Adrenal gland (tissue), 12 donors: ENCODE measurements around the gene GABPA. TPM values are rescaled to one million over a fixed set of nuclear protein-coding genes. Genes with fewer than 3 reads are reported as not detected.

Experiments
- DNase-seq, 7 donors: peaks; one replicate each; pipeline ENCODE4 v3.0.0-alpha.2; 2019 to 2020
- H3K27ac ChIP-seq, 5 donors: fragments of 200-600 bp; sonication (generic) in 4 of 5; 1 replicate in 3 of 5; 2 replicates in 2 of 5; pipeline versions ENCODE4 v1.5.1 to v1.8.0; 2016 to 2020; ENCODE audit warnings: mild to moderate bottlenecking in 1 of 5
- H3K27me3 ChIP-seq: fragments of 200-600 bp; 2 replicates; pipeline ENCODE4 v1.8.0; 2021
- H3K36me3 ChIP-seq, 2 donors: fragments of 200-600 bp; replicated peaks in 1 of 2; 1 replicate in 1 of 2; 2 replicates in 1 of 2; pipeline versions ENCODE4 v1.5.1 to v1.8.0; 2018 to 2022
- H3K4me1 ChIP-seq, 2 donors: fragments of 200-600 bp; replicated peaks in 1 of 2; 1 replicate in 1 of 2; 2 replicates in 1 of 2; pipeline versions ENCODE4 v1.5.1 to v1.8.0; 2018 to 2021
- H3K4me3 ChIP-seq, 4 donors: fragments of 200-600 bp; sonication (generic) in 3 of 4; one replicate each; pipeline ENCODE4 v1.5.1; 2016 to 2018
- H3K9me3 ChIP-seq, 3 donors: fragments of 200-600 bp; sonication (generic) in 1 of 3; replicated peaks in 1 of 3; 1 replicate in 2 of 3; 2 replicates in 1 of 3; pipeline versions ENCODE4 v1.5.1 to v1.8.0; 2016 to 2021
- CTCF ChIP-seq, 6 experiments: fragments of 450-650 bp in 4 of 6; fragments of 200-600 bp in 2 of 6; sonication (generic) in 1 of 6; IDR thresholded peaks; 1 replicate in 5 of 6; 2 replicates in 1 of 6; pipeline versions ENCODE4 v1.5.1 to v1.8.0; 2016 to 2021; ENCODE audit warnings: antibody characterized with exemption in 6 of 6, mild to moderate bottlenecking in 2 of 6, moderate library complexity in 1 of 6
- POLR2A ChIP-seq, 2 donors: fragments of 450-650 bp; IDR thresholded peaks; one replicate each; pipeline ENCODE4 v1.6.1; 2017; ENCODE audit warnings: antibody characterized with exemption in 2 of 2, mild to moderate bottlenecking in 2 of 2, moderate library complexity in 1 of 2
- WGBS, 4 donors: extraction: QIAGEN DNeasy Blood & Tissue Kit in 2 of 4; methylation state at CpG; one replicate each; pipeline versions ENCODE4 v1.1.5 to v1.1.7; 2013 to 2017; 5-methylcytosine and 5-hydroxymethylcytosine counted together
- intact Hi-C, 2 donors: fragments of 100-400 bp; cut with DNase I; formaldehyde crosslinking; loops; one replicate each; pipeline versions ENCODE4 v1.14.1 to v1.15.0; 2022 to 2023
- polyA plus RNA-seq, 3 donors: library from polyadenylated mRNA; stranded (reverse); fragments of 200-250 nt in 2 of 3; fragments of 350-450 nt in 1 of 3; fragmentation: Illumina TruSeq in 1 of 3; extraction: RNeasy Lipid Tissue Mini Kit (QIAGEN cat#74804) in 1 of 3; gene quantifications; one replicate each; pipeline ENCODE4 v1.2.3, GENCODE V29; 2013 to 2014
- total RNA-seq, 9 donors: library from RNA; depleted of rRNA in 4 of 9; stranded (reverse); fragments of >200 nt in 4 of 9; fragments of 120-200 nt in 1 of 9; fragmentation: NEBNext Ultra II Directional in 1 of 9; extraction: Animal tissue kit (Norgen Biotek cat#: 25700) in 1 of 9; gene quantifications; one replicate each; pipeline versions ENCODE4 v1.1.0 to v1.2.4, GENCODE V29; 2013 to 2023
- donor health status: healthy with polysubstance abuse.
- donor health status: Bipolar disorder and iron deficiency.
- donor health status: DM: yes; HTN: yes; CAD: no.
- donor health status: DM: no; HTN: no; CAD: no.
- donor health status: DM: no; HTN: no; CAD: no.
- donor health status: DM: yes; HTN: yes; CAD: no.

GABPA gene
- total and polyA plus RNA-seq, 12 donors: 7.2 to 33.0 (median 20.7) TPM

DNA sequence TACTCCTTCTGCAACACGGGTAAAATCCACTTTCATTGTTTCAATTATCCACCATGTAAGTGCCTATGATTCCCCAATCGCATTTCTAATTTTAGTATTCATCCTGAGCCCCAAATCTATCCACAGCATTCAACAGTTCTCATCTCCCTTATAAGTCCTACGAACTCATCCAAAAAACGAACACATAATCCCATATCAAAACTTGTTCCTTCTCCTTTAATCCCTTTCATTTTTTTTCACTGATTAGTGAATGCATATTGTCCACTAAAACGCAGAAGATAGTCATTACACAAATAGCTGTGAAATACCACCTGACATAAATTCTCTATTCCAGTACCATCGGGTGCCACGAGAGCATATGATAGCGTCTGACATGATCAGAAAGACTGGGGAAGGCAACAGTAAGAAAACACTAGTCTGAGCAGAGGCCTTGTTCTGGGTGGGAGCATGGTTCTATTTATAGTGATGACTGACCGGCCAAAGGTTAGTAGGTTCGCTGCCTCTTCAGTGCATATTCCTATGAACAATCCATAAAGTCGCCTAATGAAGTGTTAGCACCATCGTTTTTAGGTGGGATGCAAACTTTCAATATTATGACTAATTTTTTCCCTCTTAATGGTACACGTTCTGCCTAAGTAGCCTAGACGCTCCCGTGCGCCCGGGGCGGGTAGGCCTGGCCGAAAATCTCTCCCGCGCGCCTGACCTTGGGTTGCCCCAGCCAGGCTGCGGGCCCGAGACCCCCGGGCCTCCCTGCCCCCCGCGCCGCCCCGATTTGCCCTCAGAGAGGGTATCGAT lies 716 bp upstream of the GABPA start:
- peaks cover 0 to 6% of the 10 kb centered on the region in 2 donors for H3K36me3 ChIP-seq
- H3K27ac ChIP-seq: peak overlapping the region; percentile 90 to 100 (median 99)
- intact Hi-C loops: no loop called here
- peaks cover 30 to 51% of the 10 kb centered on the region in 2 donors for H3K4me1 ChIP-seq
- 4 to 5% (median 5%) methylated on average over 21 to 30 of the region's 30 CpGs for WGBS, 4 donors
- H3K9me3 ChIP-seq: no peaks in the 10 kb centered on the region
- TF ChIP-seq CTCF (IDR thresholded peaks at IDR 0.05) (peak in 1 of 6 experiments; percentile 4), POLR2A (IDR thresholded peaks at IDR 0.05) (peak in 1 of 2 donors; percentile 13)
- peak in 4 of 7 donors; percentile 23 to 44 (median 36) for DNase-seq
- H3K27me3 ChIP-seq: no peaks in the 10 kb centered on the region
- peak overlapping the region; percentile 38 to 79 (median 55) for H3K4me3 ChIP-seq

DNA sequence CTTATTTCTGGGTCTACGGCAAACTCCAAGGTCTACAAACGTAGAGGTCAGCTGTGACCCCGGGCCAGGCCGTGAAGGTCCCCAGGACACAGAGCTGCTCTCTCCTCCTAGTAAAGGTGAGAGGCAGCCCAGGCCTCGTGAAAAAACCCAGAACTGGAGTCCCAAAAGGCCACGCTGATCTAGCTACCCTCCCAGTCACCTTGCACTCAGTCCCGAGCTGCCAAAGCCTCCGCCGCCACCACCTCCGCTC lies 193 bp upstream of the GABPA start:
- peaks cover 30 to 51% of the 10 kb centered on the region in 2 donors for H3K4me1 ChIP-seq
- peak; percentile 50 to 91 for TF ChIP-seq POLR2A (IDR thresholded peaks at IDR 0.05)
- TF ChIP-seq CTCF (IDR thresholded peaks at IDR 0.05): no peak
- intact Hi-C loops: no loop called here
- WGBS, 4 donors: 0 to 1% (median 0%) methylated on average over 6 to 10 of the region's 10 CpGs
- DNase-seq: no peak
- H3K36me3 ChIP-seq: peaks cover 0 to under 1% of the 10 kb centered on the region in 2 donors
- H3K27ac ChIP-seq: peak overlapping the region; percentile 90 to 100 (median 99)
- peak overlapping the region; percentile 38 to 79 (median 55) for H3K4me3 ChIP-seq
- no peaks in the 10 kb centered on the region for H3K9me3 ChIP-seq
- H3K27me3 ChIP-seq: no peaks in the 10 kb centered on the region

DNA sequence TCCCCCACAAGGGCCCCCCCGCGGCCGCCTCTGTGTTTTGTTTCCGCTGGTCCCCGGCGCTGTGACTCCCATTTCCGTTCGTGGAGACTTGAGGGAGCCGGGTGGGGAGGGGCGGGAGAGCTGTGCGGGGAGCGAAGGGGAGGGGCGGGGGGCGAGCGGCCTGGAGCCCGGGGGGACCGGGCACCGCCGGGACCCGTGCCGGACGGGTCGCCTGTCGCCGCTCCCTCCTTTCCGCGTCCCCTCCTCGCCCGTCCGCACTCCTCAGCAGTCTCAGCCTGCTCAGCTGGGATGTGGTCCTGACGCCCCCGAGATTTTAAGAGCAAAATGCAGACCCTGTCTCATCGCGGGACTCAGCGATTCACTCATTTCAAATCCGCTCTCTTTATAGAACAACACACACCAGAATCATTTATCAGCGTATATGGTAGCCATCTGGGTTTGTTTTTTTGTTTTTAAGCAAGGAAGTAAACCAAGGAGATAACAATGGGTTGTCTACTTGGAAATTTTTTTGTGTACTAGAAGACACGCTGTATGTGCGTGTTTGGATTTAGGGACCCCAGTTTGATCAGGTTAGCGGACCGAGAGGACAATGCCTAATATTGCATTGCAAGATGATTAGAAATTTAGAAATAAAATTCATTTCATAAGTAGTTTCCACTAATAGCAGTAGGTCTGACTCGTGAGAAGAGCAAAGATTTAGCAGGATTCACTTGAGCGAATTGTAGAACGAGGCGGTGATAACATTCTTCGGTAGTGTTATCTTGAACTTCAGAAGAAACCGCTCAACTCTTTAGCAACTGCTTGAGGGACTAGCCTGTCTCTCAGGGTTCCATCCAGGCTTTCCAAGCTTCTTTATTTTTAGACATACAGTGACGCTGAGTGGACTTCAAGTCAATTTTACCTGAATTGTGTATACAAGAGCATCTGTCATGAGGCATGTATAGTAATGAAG lies 1.1 kb downstream of the GABPA start:
- TF ChIP-seq CTCF (IDR thresholded peaks at IDR 0.05) (no peak), POLR2A (IDR thresholded peaks at IDR 0.05) (no peak)
- Histone ChIP-seq H3K4me1 (peaks cover 28 to 49% of the 10 kb centered on the region in 2 donors), H3K27me3 (no peaks in the 10 kb centered on the region), H3K36me3 (no peaks in the 10 kb centered on the region), H3K4me3 (peak overlapping the region; percentile 45 to 79 (median 71)), H3K27ac (peak overlapping the region; percentile 60 to 100 (median 99)), H3K9me3 (no peaks in the 10 kb centered on the region)
- 0 to 1% (median 0%) methylated on average over 20 to 48 of the region's 48 CpGs for WGBS, 4 donors
- intact Hi-C loops: no loop called here
- DNase-seq: peak; percentile 89 to 94 (median 91)

GRCh38 chr21:25737421-25737820 lies 2.6 kb downstream of the GABPA start:
- H3K36me3 ChIP-seq: no peaks in the 10 kb centered on the region
- no peak overlapping the region for H3K27ac ChIP-seq
- DNase-seq: no peak
- no peaks in the 10 kb centered on the region for H3K27me3 ChIP-seq
- TF ChIP-seq CTCF (IDR thresholded peaks at IDR 0.05) (no peak), POLR2A (IDR thresholded peaks at IDR 0.05) (no peak)
- 45 to 76% (median 68%) methylated on average over 1 of the region's 1 CpG for WGBS, 4 donors
- no peaks in the 10 kb centered on the region for H3K9me3 ChIP-seq
- intact Hi-C loops: no loop called here
- peaks cover 14 to 34% of the 10 kb centered on the region in 2 donors for H3K4me1 ChIP-seq
- H3K4me3 ChIP-seq: no peak overlapping the region
